Activated CD4-positive, alpha-beta T cell treated with anti-CD3 and anti-CD28 coated beads, Interleukin-2, amount 10 ng/mL, durations not matched to agents 7 days and 5 days (primary cell): ENCODE results near the gene CTSC. TPM values are rescaled to one million over a fixed set of nuclear protein-coding genes. Genes with fewer than 3 reads are reported as not detected.

Experiments used
- CTCF ChIA-PET: fragments of 350-600 bp; sonication (Branson Sonifier 250); formaldehyde crosslinking; loops from one replicate; lab custom pipeline; 2021; ENCODE audit warnings: antibody characterized with exemption; lab: Charles Lee
- POLR2A ChIA-PET: fragments of 350-600 bp; sonication (Branson Sonifier 250); formaldehyde crosslinking; loops from one replicate; lab custom pipeline; 2021; ENCODE audit warnings: antibody characterized with exemption; lab: Charles Lee
- DNase-seq: peaks from one replicate; pipeline ENCODE4 v3.0.0-alpha.2; 2020
- H3K27ac Mint-ChIP-seq: one replicate; pipeline ENCODE4 v1.8.0; 2021; ENCODE audit warnings: mild to moderate bottlenecking, moderate library complexity, mixed read lengths
- H3K27me3 Mint-ChIP-seq: one replicate; pipeline ENCODE4 v1.8.0; 2021; ENCODE audit warnings: mixed read lengths
- H3K36me3 Mint-ChIP-seq: one replicate; pipeline ENCODE4 v1.8.0; 2021; ENCODE audit warnings: low read depth, mixed read lengths
- H3K4me1 Mint-ChIP-seq: one replicate; pipeline ENCODE4 v1.8.0; 2021; ENCODE audit warnings: mixed read lengths
- H3K4me3 Mint-ChIP-seq: one replicate; pipeline ENCODE4 v1.8.0; 2021; ENCODE audit warnings: mild to moderate bottlenecking, moderate library complexity, mixed read lengths
- H3K9me3 Mint-ChIP-seq: one replicate; pipeline ENCODE4 v1.8.0; 2021; ENCODE audit warnings: mixed read lengths
- total RNA-seq, 2 experiments: library from RNA; stranded (reverse); gene quantifications; one replicate each; pipeline ENCODE4 v1.2.3, GENCODE V29; 2021

CTSC gene
- total RNA-seq, 2 experiments from 2014 or later, result 230 to 272 TPM

- H3K27ac Mint-ChIP-seq, result no peak overlapping the region
- H3K4me1 Mint-ChIP-seq, result peaks cover 27% of the 10 kb centered on the region
- no peak for DNase-seq
- H3K36me3 Mint-ChIP-seq, result peaks cover 6% of the 10 kb centered on the region
- H3K27me3 Mint-ChIP-seq, result no peaks in the 10 kb centered on the region
- no peak overlapping the region for H3K4me3 Mint-ChIP-seq
- no peaks in the 10 kb centered on the region for H3K9me3 Mint-ChIP-seq
- POLR2A ChIA-PET, result no interaction called here
- CTCF ChIA-PET, result interaction anchor here (1.0 to 2.5 kb wide), 2 partner anchors 9 to 40 kb away, joined by 3 to 7 read pairs; no protein-coding TSS in a partner anchor
These were observed 8.4 kb upstream of the CTSC start for GRCh38 chr11:88345949-88346348.

- H3K9me3 Mint-ChIP-seq, result peaks cover 1% of the 10 kb centered on the region
- CTCF ChIA-PET, result interaction anchor here (0.6 to 2.5 kb wide), 4 partner anchors 10 to 1265 kb away, joined by 3 to 7 read pairs (median 3); no protein-coding TSS in a partner anchor
- H3K27me3 Mint-ChIP-seq, result no peaks in the 10 kb centered on the region
- no peak overlapping the region for H3K27ac Mint-ChIP-seq
- no peak for DNase-seq
- POLR2A ChIA-PET, result no interaction called here
- peaks cover 29% of the 10 kb centered on the region for H3K4me1 Mint-ChIP-seq
- peaks cover 8% of the 10 kb centered on the region for H3K36me3 Mint-ChIP-seq
- no peak overlapping the region for H3K4me3 Mint-ChIP-seq
These were observed 7.9 kb upstream of the CTSC start for GRCh38 chr11:88345408-88345807.

GRCh38 chr11:88344869-88345268 lies 7.3 kb upstream of the CTSC start:
- Mint-ChIP-seq H3K27ac (no peak overlapping the region), H3K4me3 (no peak overlapping the region), H3K9me3 (peaks cover 2% of the 10 kb centered on the region), H3K27me3 (no peaks in the 10 kb centered on the region), H3K4me1 (peaks cover 34% of the 10 kb centered on the region), H3K36me3 (peaks cover 12% of the 10 kb centered on the region)
- ChIA-PET CTCF (interaction anchor here (0.6 to 2.5 kb wide), 4 partner anchors 10 to 1264 kb away, joined by 3 to 7 read pairs (median 3); no protein-coding TSS in a partner anchor), POLR2A (no interaction called here)
- no peak for DNase-seq

- DNase-seq, result no peak
- no peak overlapping the region for H3K27ac Mint-ChIP-seq
- no peak overlapping the region for H3K4me3 Mint-ChIP-seq
- H3K9me3 Mint-ChIP-seq, result peaks cover 4% of the 10 kb centered on the region
- ChIA-PET CTCF (interaction anchor here (0.7 to 1.4 kb wide), 2 partner anchors 11 to 91 kb away, joined by 3 to 4 read pairs; no protein-coding TSS in a partner anchor), POLR2A (no interaction called here)
- no peaks in the 10 kb centered on the region for H3K27me3 Mint-ChIP-seq
- H3K4me1 Mint-ChIP-seq, result peaks cover 49% of the 10 kb centered on the region
- peaks cover 19% of the 10 kb centered on the region for H3K36me3 Mint-ChIP-seq
These were observed 4.2 kb upstream of the CTSC start for GRCh38 chr11:88341522-88342251.

GRCh38 chr11:88340366-88340935 lies 2.9 kb upstream of the CTSC start:
- Mint-ChIP-seq H3K4me3 (no peak overlapping the region), H3K27me3 (no peaks in the 10 kb centered on the region), H3K4me1 (peaks cover 40% of the 10 kb centered on the region), H3K27ac (no peak overlapping the region), H3K36me3 (peaks cover 27% of the 10 kb centered on the region), H3K9me3 (peaks cover 4% of the 10 kb centered on the region)
- CTCF ChIA-PET, result no interaction called here
- POLR2A ChIA-PET, result no interaction called here
- DNase-seq, result no peak

- POLR2A ChIA-PET, result interaction anchor here (0.6 to 1.7 kb wide), 5 partner anchors 10 to 81 kb away, joined by 3 to 7 read pairs (median 3); no protein-coding TSS in a partner anchor
- CTCF ChIA-PET, result interaction anchor here (0.7 to 2.4 kb wide), 6 partner anchors 10 to 233 kb away, joined by 3 to 13 read pairs (median 5); no protein-coding TSS in a partner anchor
- Mint-ChIP-seq H3K4me1 (peaks cover 48% of the 10 kb centered on the region), H3K36me3 (peaks cover 44% of the 10 kb centered on the region), H3K4me3 (peak overlapping the region; percentile 89), H3K9me3 (peaks cover 4% of the 10 kb centered on the region), H3K27ac (peak overlapping the region; percentile 98), H3K27me3 (no peaks in the 10 kb centered on the region)
- peak; percentile 50 for DNase-seq
These were observed 592 bp upstream of the CTSC start for GRCh38 chr11:88337987-88338668.

GRCh38 chr11:88335284-88335683 lies 2.3 kb downstream of the CTSC start:
- H3K9me3 Mint-ChIP-seq, result peaks cover 3% of the 10 kb centered on the region
- H3K27ac Mint-ChIP-seq, result peak overlapping the region; percentile 98
- H3K27me3 Mint-ChIP-seq, result no peaks in the 10 kb centered on the region
- CTCF ChIA-PET, result interaction anchor here (0.7 to 0.9 kb wide), 3 partner anchors 22 to 155 kb away, joined by 3 read pairs; no protein-coding TSS in a partner anchor
- peak overlapping the region; percentile 89 for H3K4me3 Mint-ChIP-seq
- H3K36me3 Mint-ChIP-seq, result peaks cover 65% of the 10 kb centered on the region
- H3K4me1 Mint-ChIP-seq, result peaks cover 63% of the 10 kb centered on the region
- POLR2A ChIA-PET, result interaction anchor here (0.7 kb wide), 1 partner anchor 8 kb away, joined by 3 read pairs; no protein-coding TSS in a partner anchor
- DNase-seq, result no peak

GRCh38 chr11:88333862-88334261 lies 3.7 kb downstream of the CTSC start:
- Mint-ChIP-seq H3K4me3 (peak overlapping the region; percentile 49), H3K4me1 (peaks cover 63% of the 10 kb centered on the region), H3K27me3 (no peaks in the 10 kb centered on the region), H3K27ac (no peak overlapping the region), H3K9me3 (no peaks in the 10 kb centered on the region), H3K36me3 (peaks cover 70% of the 10 kb centered on the region)
- POLR2A ChIA-PET, result no interaction called here
- CTCF ChIA-PET, result interaction anchor here (0.6 to 0.7 kb wide), 2 partner anchors 96 to 285 kb away, joined by 4 read pairs; no protein-coding TSS in a partner anchor
- DNase-seq, result no peak

- ChIA-PET CTCF (no interaction called here), POLR2A (no interaction called here)
- no peak for DNase-seq
- H3K4me1 Mint-ChIP-seq, result peaks cover 63% of the 10 kb centered on the region
- peaks cover 77% of the 10 kb centered on the region for H3K36me3 Mint-ChIP-seq
- no peak overlapping the region for H3K27ac Mint-ChIP-seq
- H3K9me3 Mint-ChIP-seq, result no peaks in the 10 kb centered on the region
- H3K27me3 Mint-ChIP-seq, result no peaks in the 10 kb centered on the region
- peak overlapping the region; percentile 17 for H3K4me3 Mint-ChIP-seq
These were observed 4.7 kb downstream of the CTSC start for GRCh38 chr11:88332851-88333250.

GRCh38 chr11:88330826-88331428 lies 6.6 kb downstream of the CTSC start:
- Mint-ChIP-seq H3K4me3 (no peak overlapping the region), H3K27me3 (no peaks in the 10 kb centered on the region), H3K27ac (no peak overlapping the region), H3K4me1 (peaks cover 80% of the 10 kb centered on the region), H3K36me3 (peaks cover 88% of the 10 kb centered on the region), H3K9me3 (no peaks in the 10 kb centered on the region)
- DNase-seq, result no peak
- CTCF ChIA-PET, result interaction anchor here (0.8 kb wide), 1 partner anchor 23 kb away, joined by 5 read pairs; no protein-coding TSS in a partner anchor
- POLR2A ChIA-PET, result no interaction called here

- DNase-seq, result no peak
- peaks cover 87% of the 10 kb centered on the region for H3K36me3 Mint-ChIP-seq
- no peaks in the 10 kb centered on the region for H3K27me3 Mint-ChIP-seq
- CTCF ChIA-PET, result interaction anchor here (2.9 kb wide), 1 partner anchor 8 kb away, joined by 13 read pairs; the partner anchor contains the start of gene CTSC
- no peak overlapping the region for H3K27ac Mint-ChIP-seq
- H3K4me3 Mint-ChIP-seq, result no peak overlapping the region
- H3K4me1 Mint-ChIP-seq, result peaks cover 82% of the 10 kb centered on the region
- no peaks in the 10 kb centered on the region for H3K9me3 Mint-ChIP-seq
- POLR2A ChIA-PET, result no interaction called here
These were observed 7.8 kb downstream of the CTSC start for GRCh38 chr11:88329563-88330250.
